SW480 (cell line): ENCODE measurements around the gene RECK.
"Not testable (repeated sequence)": the region's sequence is repeated elsewhere in the genome, so short reads cannot be mapped to it uniquely, and the experiment has no call there.

Experiments
- DNase-seq: peaks from one replicate; pipeline ENCODE4 v3.0.0-alpha.2; 2016; ENCODE audit warnings: low spot score

The RECK gene

DNA sequence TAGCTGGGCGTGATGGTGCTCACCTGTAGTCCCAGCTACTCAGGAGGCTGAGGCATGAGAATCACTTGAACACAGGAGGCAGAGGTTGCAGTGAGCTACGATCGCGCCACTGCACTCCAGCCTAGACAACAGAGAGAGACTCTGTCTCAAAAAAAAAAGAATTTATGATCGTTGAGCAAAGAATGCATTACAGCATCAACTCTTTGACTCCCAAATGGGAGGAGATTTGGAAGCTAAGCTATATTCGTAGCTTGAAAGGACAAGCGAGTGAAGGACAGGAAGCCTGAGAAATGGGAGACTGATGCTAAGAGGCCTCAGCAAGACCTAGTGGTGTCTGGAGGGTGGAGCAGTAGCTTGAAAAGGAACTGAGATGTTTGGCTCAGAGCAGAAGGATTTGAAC lies 122.2 kb downstream of the RECK start:
- DNase-seq = no peak

DNA sequence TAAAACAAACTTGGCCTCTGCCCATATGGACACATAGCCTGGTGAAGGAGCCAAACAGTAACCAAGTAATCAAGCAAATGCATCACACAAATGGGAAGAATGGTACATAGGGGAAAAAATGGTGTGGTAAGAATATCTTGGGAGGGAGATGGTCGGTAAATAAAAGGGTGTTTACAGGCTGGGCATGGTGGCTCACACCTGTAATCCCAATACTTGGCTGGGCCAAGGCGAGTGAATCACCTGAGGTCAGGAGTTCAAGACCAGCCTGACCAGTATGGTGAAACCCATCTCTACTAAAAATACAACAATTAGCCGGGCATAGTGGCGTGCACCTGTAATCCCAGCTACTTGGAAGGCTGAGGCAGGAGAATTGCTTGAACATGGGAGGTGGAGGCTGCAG lies 122.8 kb downstream of the RECK start:
- not testable (repeated sequence) for DNase-seq

DNA sequence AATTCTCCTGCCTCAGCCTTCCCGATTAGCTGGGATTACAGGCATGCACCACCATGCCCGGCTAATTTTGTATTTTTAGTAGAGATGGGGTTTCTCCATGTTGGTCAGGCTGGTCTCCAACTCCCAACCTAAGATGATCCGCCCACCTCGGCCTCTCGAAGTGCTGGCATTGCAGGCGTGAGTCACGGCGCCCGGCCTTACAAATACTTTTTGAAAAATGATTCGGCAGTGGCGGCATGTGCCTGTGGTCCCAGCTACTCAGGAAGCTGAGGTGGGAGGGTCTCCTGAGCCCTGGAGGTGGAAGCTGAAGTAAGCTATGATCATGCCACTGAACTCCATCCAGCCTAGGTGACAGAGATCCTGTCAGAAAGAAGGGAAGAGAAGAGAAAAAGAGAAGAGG lies 123.4 kb downstream of the RECK start:
- DNase-seq = not testable (repeated sequence)

DNA sequence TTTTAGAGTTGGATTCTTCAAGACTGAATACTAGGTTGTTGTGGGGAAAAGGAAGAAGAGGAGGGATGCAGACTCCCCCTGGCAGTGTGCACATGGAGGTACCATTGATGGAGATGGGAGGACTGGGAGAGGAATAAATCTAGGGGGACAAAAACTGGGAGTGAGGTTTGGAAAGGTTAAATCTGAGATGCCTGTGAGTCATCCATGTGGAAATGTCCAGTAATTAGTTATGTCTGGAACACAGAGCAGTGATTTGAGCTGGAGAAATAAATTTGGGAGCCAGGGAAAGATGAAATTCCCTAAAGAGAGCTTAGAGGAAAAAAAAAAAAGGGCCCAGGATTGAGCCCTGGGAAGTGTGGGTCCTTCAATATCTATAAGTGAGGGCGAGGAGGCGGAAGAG lies 124.5 kb downstream of the RECK start:
- no peak for DNase-seq

DNA sequence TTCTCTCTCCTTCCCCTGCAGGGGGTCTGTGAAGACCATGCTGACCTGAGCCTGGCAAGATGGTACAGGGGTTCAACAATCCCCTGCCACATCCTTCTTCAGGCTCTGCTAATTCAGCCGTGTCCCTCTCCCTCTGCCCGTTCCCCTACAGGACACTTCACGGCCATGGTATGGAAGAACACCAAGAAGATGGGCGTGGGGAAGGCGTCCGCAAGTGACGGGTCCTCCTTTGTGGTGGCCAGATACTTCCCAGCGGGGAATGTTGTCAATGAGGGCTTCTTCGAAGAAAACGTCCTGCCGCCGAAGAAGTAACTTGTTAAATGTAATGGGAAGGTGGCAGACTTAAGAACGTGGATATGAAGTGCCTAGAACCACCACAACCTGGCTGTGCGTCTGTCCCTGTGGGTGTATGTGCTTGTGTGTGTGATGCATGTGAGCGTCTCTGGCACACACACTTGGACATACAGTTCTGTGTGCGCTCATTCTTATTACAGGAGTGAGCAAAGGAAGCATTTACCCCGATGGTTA lies 125.6 kb downstream of the RECK start:
- DNase-seq = no peak

DNA sequence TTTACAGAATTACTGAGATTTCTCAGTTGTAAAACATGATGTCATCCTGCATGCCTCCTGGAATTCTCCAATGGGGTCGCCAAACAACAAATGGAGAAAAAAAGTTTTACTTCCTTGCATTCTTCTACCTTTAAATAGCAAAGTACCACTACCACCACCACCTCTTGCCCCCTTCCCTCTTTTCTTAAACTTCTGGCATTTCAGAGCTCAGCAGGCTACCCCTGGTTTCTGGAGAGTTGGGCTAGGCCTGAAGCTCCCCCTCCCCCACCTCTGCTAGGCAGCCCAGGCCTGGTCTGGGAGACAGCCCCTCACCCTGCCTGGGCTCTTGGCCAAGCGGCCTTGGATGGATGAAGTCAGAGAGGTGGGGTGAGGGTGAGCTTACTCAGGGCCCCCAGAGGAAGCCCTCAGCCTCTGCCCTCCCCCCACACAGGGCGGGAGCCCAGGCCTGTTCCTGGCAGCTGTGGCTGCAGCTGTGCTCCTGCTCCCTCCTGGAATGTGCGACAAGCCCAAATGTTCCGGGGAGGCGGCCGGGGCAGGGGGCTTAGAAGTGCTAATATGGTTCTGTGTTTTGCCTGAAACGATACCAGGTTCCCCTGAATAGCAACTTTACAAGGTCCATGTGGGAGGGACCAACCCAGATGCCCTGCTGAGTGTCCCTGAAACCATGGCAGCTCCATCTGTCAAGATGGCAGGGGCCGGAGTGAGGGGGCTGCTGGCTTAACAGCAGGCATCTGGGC lies 126.5 kb downstream of the RECK start:
- no peak for DNase-seq

DNA sequence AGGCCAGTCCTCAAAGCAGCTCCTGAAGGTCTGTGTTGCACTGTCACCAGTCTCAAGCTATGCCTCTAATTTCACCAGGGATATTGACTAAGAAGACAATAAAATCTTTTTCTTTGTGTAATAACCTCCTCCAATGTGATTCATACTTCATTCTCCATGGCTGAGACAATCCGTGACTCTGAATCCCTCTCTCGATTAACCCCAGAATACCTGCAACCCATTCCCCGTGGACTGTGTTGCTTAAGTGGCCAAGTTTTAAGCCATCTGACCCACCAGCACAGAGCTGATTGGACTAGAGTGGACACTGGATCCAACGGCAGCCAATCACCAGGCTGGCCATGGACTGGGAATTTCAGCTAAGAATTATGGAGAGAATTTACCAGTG lies 127.1 kb downstream of the RECK start:
- DNase-seq = no peak

DNA sequence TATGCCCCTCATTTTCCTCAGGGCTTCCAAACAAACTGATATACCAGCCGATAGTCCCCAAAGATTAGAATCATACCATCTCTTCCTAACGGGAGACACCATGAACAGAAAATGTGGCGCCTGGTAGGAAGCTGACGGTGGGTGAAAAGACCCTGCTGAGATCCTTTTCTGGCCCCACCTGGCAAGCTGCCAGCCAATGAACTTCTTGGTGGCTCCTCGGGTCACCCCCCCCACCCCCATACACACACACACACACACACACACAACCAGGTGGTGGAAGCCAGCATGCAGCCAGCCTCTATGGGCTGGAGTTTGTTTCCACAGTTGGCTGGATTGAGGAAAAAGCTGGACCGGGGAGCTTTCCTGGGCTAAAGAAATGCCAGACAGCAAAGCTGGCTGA lies 127.7 kb downstream of the RECK start:
- DNase-seq = no peak

DNA sequence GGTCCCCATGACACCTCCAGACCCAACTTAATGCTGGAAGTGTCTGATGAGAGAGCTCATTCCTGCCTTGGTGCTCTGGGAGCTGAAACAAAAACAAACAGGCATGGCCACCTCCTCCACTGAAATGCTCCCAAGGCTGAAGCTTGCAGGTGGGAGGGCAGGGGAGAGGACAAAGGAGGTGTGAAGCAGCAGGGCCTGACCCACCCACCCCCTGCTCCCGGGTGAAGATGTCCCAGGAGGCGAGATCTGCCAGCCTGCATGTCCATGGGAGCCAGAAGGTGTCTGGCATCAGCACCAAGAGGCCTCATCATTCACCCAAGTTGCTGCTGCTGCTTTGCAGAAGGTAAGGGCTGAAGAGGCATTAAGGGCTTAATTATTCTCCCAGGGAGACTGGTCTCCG lies 128.3 kb downstream of the RECK start:
- no peak for DNase-seq

DNA sequence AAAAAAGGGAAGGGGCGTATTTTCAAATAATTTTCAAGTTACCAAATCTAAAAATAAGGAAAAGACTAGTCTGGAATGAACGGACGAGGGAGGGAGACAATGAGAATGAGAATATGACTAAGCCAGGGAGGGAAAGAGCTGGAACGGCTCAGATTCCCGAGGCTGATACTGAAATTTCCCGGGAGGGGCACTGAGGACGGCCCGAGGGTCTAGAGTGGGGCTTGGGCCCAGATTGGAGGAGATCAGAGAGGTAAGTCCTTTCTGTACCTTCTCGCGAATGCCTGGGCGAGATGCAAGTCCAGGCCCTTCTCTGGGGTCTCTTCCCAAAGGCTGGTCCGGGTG lies 129.1 kb downstream of the RECK start:
- no peak for DNase-seq

DNA sequence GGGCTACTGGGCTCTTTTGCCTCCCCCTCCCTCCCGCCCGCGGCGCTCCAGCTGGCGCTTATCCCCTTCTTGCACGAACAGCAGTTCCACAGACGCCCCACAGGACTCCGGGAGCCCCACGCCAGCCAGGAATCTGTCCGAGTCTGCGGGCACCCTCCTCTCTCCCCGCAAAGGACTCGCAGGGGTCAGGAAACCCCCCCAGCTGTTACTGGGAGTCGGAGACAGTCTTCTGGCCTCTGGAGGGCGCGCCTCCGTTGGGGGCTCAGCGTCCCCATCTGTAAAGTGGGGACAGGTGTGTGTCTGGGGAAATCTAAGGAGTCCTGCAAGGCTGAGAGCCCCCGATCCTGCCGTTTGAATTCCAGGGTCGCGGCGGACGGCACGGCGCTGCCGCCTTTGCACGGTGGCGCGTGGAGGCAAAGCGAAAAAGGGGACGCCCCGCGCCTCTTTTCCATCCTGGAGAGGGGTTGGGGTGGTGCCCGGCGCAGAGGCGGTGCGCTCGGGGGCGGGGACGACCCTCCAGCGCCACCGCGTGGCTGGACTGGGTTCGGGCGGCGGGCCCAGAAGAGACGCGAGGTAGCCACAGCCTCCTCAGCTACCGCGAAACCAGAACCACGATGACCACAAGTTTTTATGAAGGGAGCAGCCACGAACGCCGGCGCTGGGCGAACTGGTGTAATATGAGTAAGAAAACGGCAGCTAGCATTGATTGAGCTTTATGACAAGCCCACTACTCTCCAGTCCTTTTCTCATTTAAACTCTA lies 129.6 kb downstream of the RECK start:
- DNase-seq = peak; percentile 84

DNA sequence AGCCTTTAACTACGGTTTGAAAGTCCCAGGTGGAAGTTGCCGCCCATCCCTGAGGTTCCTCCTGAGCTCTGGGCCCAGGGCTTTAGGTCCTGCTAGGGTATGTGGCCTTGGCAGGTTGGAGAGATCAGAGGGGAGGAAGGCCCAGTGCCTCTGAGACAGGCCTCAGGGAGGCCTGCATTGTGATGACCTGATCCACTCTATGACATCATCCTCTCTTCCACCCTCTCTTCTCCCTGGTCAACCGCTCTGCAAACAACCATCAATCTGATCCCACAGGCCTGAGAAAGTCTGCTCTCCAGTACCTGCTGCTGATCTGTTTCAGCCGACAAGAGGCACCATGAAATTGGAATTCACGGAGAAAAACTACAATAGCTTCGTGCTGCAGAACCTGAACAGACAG lies 132.5 kb downstream of the RECK start, which contains the start of gene CCIN:
Gene CCIN (plus strand): TSS at position 223 of the 400 bp plus-strand sequence. CDS start 115 bp downstream, at position 338.
- no peak for DNase-seq

DNA sequence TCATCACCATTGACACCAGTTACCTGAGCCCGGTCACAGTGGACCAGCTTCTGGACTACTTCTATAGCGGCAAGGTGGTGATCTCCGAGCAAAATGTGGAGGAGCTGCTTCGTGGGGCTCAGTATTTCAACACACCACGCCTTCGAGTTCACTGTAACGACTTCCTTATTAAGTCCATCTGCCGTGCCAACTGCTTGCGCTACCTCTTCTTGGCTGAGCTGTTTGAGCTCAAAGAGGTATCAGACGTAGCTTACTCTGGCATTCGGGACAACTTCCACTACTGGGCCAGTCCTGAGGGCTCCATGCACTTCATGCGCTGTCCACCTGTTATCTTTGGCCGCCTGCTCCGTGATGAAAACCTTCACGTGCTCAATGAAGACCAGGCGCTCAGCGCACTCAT lies 133.0 kb downstream of the RECK start:
- no peak for DNase-seq

DNA sequence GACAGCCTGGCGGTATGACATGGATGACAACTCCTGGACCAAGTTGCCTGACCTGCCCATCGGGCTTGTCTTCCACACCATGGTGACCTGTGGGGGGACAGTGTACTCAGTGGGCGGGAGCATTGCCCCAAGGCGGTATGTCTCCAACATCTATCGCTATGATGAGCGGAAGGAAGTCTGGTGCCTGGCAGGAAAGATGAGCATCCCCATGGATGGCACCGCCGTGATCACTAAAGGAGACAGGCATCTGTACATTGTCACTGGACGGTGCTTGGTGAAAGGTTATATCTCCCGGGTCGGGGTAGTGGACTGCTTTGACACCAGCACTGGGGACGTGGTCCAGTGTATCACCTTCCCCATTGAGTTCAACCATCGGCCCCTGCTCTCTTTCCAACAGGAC lies 133.8 kb downstream of the RECK start:
- no peak for DNase-seq

DNA sequence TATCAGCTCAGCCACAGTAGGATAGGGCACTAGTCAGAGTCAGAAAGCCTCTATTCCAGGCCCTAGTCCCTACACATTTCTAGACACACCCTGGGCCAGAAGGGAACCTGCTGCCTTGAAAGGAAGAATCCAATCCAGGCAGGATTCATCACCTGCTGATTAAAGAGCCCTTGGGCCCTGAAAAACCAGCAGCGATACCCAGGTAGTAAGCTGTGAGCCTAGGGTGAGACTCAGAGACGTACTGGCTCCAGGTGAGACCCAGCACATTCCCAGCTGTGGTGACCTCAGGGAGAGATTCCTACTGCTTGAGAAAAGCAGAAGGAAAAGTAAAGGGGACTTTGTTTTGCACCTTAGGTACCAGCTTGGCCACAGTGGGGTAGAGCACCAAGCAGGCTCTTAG lies 137.1 kb downstream of the RECK start:
- DNase-seq = no peak
